Endothelial cell of umbilical vein (primary cell): ENCODE measurements around the gene GPR160. TPM values are rescaled to one million over a fixed set of nuclear protein-coding genes. Genes with fewer than 3 reads are reported as not detected.

ENCODE experiments used
- BruUV-seq: library from RNA; stranded (reverse); fragments of 400-500 nt; replicated peaks from 2 replicates; lab custom pipeline; 2021; lab: Mats Ljungman, UMichigan
- CTCF ChIA-PET: fragments of 300-600, 350-600 bp; sonication (Branson Sonifier 250); formaldehyde crosslinking; loops from one replicate; lab custom pipeline; 2021; ENCODE audit warnings: antibody characterized with exemption, inconsistent platforms; lab: Charles Lee
- POLR2A ChIA-PET: fragments of 300-600, 350-600 bp; sonication (Branson Sonifier 250); formaldehyde crosslinking; loops from one replicate; lab custom pipeline; 2021; ENCODE audit warnings: antibody characterized with exemption, inconsistent platforms; lab: Charles Lee
- DNase-seq: peaks from one replicate; pipeline ENCODE4 v3.0.0-alpha.2; 2011; ENCODE audit warnings: low read depth, low spot score
- FAIRE-seq: peaks from 2 replicates; lab custom pipeline; 2011; peaks lifted over from hg19 to GRCh38; lab: Jason Lieb, UNC
- H2AFZ ChIP-seq: 2 replicates; pipeline ENCODE4 v1.6.0; 2012; ENCODE audit warnings: low read depth, low read length, control low read depth, inconsistent platforms
- H3K27ac ChIP-seq: 2 replicates; pipeline ENCODE4 v1.5.1; 2011; ENCODE audit warnings: low read depth, mild to moderate bottlenecking, control low read depth, low read length, moderate library complexity; ENCODE audit not compliant: insufficient read depth
- H3K27me3 ChIP-seq, 2 experiments: 2 replicates each; pipeline versions ENCODE4 v1.6.0 to v1.6.1; 2011; ENCODE audit warnings: low read length in 2 of 2, mixed read lengths in 1 of 2; ENCODE audit not compliant: control insufficient read depth in 2 of 2, insufficient read depth in 2 of 2
- H3K36me3 ChIP-seq, 2 experiments: 2 replicates in 1 of 2; 3 replicates in 1 of 2; pipeline ENCODE4 v1.5.1; 2011; ENCODE audit warnings: low read length in 2 of 2, mild to moderate bottlenecking in 1 of 2, moderate library complexity in 1 of 2; ENCODE audit not compliant: control insufficient read depth in 2 of 2, insufficient read depth in 2 of 2; ENCODE audit errors: extremely low read depth in 1 of 2
- H3K4me1 ChIP-seq: 3 replicates; pipeline ENCODE4 v1.5.1; 2011; ENCODE audit warnings: mild to moderate bottlenecking, low read length; ENCODE audit not compliant: control insufficient read depth, insufficient read depth; ENCODE audit errors: extremely low read depth
- H3K4me2 ChIP-seq: 2 replicates; pipeline ENCODE4 v1.6.1; 2011; ENCODE audit warnings: low read length, control low read depth, mixed read lengths; ENCODE audit not compliant: insufficient read depth
- H3K4me3 ChIP-seq, 3 experiments: fragments of 200-600 bp in 1 of 3; sonication (generic), shearing (Covaris generic) in 1 of 3; replicated peaks in 1 of 3; 2 replicates each; pipeline ENCODE4 v1.5.1; 2011 to 2016; ENCODE audit warnings: control low read depth in 3 of 3, low read length in 3 of 3, mild to moderate bottlenecking in 2 of 3, inconsistent platforms in 1 of 3, low read depth in 1 of 3, moderate library complexity in 1 of 3; ENCODE audit not compliant: insufficient read depth in 1 of 3
- H3K79me2 ChIP-seq: 2 replicates; pipeline ENCODE4 v1.6.0; 2012; ENCODE audit warnings: low read length, inconsistent platforms; ENCODE audit not compliant: control insufficient read depth, insufficient read depth
- H3K9ac ChIP-seq: replicated peaks from 2 replicates; pipeline ENCODE3; 2011; ENCODE audit warnings: low read length, control low read depth; ENCODE audit not compliant: insufficient read depth; ENCODE audit errors: extremely low read depth
- H3K9me1 ChIP-seq: replicated peaks from 3 replicates; pipeline ENCODE4 v1.6.0; 2011; ENCODE audit warnings: mild to moderate bottlenecking, low read length; ENCODE audit not compliant: control insufficient read depth, insufficient read depth; ENCODE audit errors: extremely low read depth
- H3K9me3 ChIP-seq: replicated peaks from 2 replicates; pipeline ENCODE4 v1.5.1; 2012; ENCODE audit warnings: low read length, inconsistent platforms; ENCODE audit not compliant: control insufficient read depth, insufficient read depth
- H4K20me1 ChIP-seq: replicated peaks from 2 replicates; pipeline ENCODE3; 2011; ENCODE audit warnings: mild to moderate bottlenecking, low read length; ENCODE audit not compliant: control insufficient read depth, insufficient read depth; ENCODE audit errors: extremely low read depth
- CTCF ChIP-seq, 2 donors: IDR thresholded peaks; 1 replicate in 1 of 2; 2 replicates in 1 of 2; pipeline ENCODE4 v1.5.1; 2011; ENCODE audit warnings: low read length in 2 of 2, mild to moderate bottlenecking in 2 of 2, moderate library complexity in 2 of 2, control low read depth in 1 of 2, inconsistent platforms in 1 of 2, low read depth in 1 of 2; ENCODE audit not compliant: insufficient read depth in 1 of 2; ENCODE audit errors: extremely low read depth in 1 of 2
- EZH2 ChIP-seq: IDR thresholded peaks from 2 replicates; pipeline ENCODE4 v1.6.1; 2012; ENCODE audit warnings: borderline replicate concordance, low read depth, mild to moderate bottlenecking, moderate library complexity, low read length, inconsistent platforms; ENCODE audit not compliant: severe bottlenecking
- FOS ChIP-seq: IDR thresholded peaks from 2 replicates; pipeline ENCODE4 v1.6.1; 2011; ENCODE audit warnings: mild to moderate bottlenecking, low read length, moderate library complexity, borderline replicate concordance; ENCODE audit not compliant: insufficient read depth
- GATA2 ChIP-seq: IDR thresholded peaks from 2 replicates; pipeline ENCODE4 v1.7.0; 2011; ENCODE audit warnings: low read depth, mild to moderate bottlenecking, moderate library complexity, mixed read lengths, low read length; ENCODE audit not compliant: insufficient read length, insufficient read depth
- JUN ChIP-seq: IDR thresholded peaks from 2 replicates; pipeline ENCODE4 v1.6.1; 2011; ENCODE audit warnings: borderline replicate concordance, low read depth; ENCODE audit not compliant: insufficient read length, insufficient read depth
- MAX ChIP-seq: IDR thresholded peaks from 2 replicates; pipeline ENCODE4 v1.6.1; 2011; ENCODE audit not compliant: insufficient read depth, insufficient read length
- MYC ChIP-seq: IDR thresholded peaks from one replicate; pipeline ENCODE4 v1.6.1; 2011; ENCODE audit warnings: mild to moderate bottlenecking, low read depth, low read length
- POLR2A ChIP-seq: IDR thresholded peaks from 2 replicates; pipeline ENCODE4 v1.6.1; 2012; ENCODE audit warnings: low read depth, mild to moderate bottlenecking, control low read depth, low read length
- POLR2AphosphoS5 ChIP-seq: IDR thresholded peaks from 2 replicates; pipeline ENCODE4 v1.6.1; 2012; ENCODE audit warnings: low read depth, mild to moderate bottlenecking, control low read depth, low read length, moderate library complexity; ENCODE audit not compliant: insufficient read depth
- dilution Hi-C: fragments of 300-500 bp; cut with MboI; formaldehyde crosslinking; loops from one replicate; pipeline ENCODE4 v1.15.0; 2019; ENCODE audit warnings: low sequenced_read_pairs; ENCODE audit not compliant: extremely low pct_ligation_motif_present
- intact Hi-C: fragments of 100-400 bp; cut with micrococcal nuclease; formaldehyde crosslinking; loops from one replicate; pipeline ENCODE4 v1.10.0; 2022
- polyA plus RNA-seq, 4 experiments: library from polyadenylated mRNA; depleted of rRNA in 3 of 4; stranded (reverse) in 3 of 4; unstranded in 1 of 4; fragments of >200 nt; gene quantifications; 2 replicates each; pipeline versions ENCODE4 v1.2.1 to v1.2.3, GENCODE V29; 2011 to 2012; ENCODE audit warnings: missing spikeins in 1 of 4
- total RNA-seq: library from RNA; stranded (reverse); gene quantifications from 2 replicates; pipeline ENCODE4 v1.2.3, GENCODE V29; 2021

Gene GPR160
- total and polyA plus RNA-seq, 2 donors (not counting 3 experiments of a cell fraction or from before 2014, with no cell fraction given): 0.39 to 1.3 TPM

DNA sequence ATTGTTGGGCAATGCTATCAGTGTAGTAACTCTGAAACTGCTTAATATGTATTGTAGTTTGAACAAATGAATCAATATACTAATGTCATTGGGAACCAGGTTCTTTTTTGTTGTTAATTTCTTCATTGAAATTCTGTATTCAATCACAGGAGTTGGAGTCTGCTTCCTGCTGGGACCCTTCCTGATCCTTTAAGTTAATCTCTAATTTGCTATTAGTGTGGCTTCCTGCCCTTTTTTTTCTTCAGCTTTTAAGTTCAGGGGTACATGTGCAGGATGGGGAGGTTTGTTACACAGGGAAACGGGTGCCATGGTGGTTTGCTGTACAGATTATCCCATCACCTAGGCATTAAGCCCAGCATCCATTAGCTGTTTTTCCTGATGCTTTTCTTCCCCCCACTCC lies 21.7 kb downstream of the GPR160 start:
- no peaks in the 10 kb centered on the region for H3K9me3 ChIP-seq
- H3K4me2 ChIP-seq: no peak overlapping the region
- CTCF ChIA-PET: interaction anchor here (1.2 kb wide), 1 partner anchor 159 kb away, joined by 3 read pairs; no protein-coding TSS in a partner anchor
- BruUV-seq: no TSS peak
- no peak for FAIRE-seq
- no peak overlapping the region for H3K9ac ChIP-seq
- DNase-seq: no peak
- H2AFZ ChIP-seq: no peak overlapping the region
- no peak overlapping the region for H3K4me3 ChIP-seq
- TF ChIP-seq EZH2 (no peak), GATA2 (no peak), JUN (no peak), CTCF (IDR thresholded peaks at IDR 0.05; ENCODE audit: extremely low read depth in 1 of 2, insufficient read depth in 1 of 2, low read depth in 1 of 2, low read length in 2 of 2) (no peak), MYC (no peak), FOS (no peak), POLR2AphosphoS5 (no peak), MAX (no peak), POLR2A (no peak)
- H3K27ac ChIP-seq: no peak overlapping the region
- POLR2A ChIA-PET: no interaction called here
- no peaks in the 10 kb centered on the region for H4K20me1 ChIP-seq
- dilution Hi-C loops (no loop called here), intact Hi-C loops (no loop called here)
- H3K36me3 ChIP-seq: no peaks in the 10 kb centered on the region
- no peaks in the 10 kb centered on the region for H3K79me2 ChIP-seq
- H3K4me1 ChIP-seq: no peaks in the 10 kb centered on the region
- no peaks in the 10 kb centered on the region for H3K27me3 ChIP-seq
- no peaks in the 10 kb centered on the region for H3K9me1 ChIP-seq
